Putamen (tissue), 1 donor: ENCODE data around the gene TLX3.

Source experiments
- DNase-seq: peaks from one replicate; pipeline ENCODE4 v3.0.0-alpha.2; 2016; ENCODE audit warnings: low spot score

TLX3 gene

GRCh38 chr5:171306166-171306565 is 2.9 kb upstream of the TLX3 start:
- no peak for DNase-seq

- no peak for DNase-seq
Observed at GRCh38 chr5:171306781-171307591, 2.1 kb upstream of the TLX3 start.

- DNase-seq = no peak
Observed at GRCh38 chr5:171307789-171308452, 1.1 kb upstream of the TLX3 start.

- DNase-seq = no peak
Observed at GRCh38 chr5:171309276-171310211, 496 bp downstream of the TLX3 start.

- no peak for DNase-seq
Observed at GRCh38 chr5:171310212-171310818, 1.3 kb downstream of the TLX3 start.

- no peak for DNase-seq
Observed at GRCh38 chr5:171310819-171311321, 1.8 kb downstream of the TLX3 start.

GRCh38 chr5:171311322-171312077 is 2.5 kb downstream of the TLX3 start:
- no peak for DNase-seq

- DNase-seq = no peak
Observed at GRCh38 chr5:171312129-171312974, 3.3 kb downstream of the TLX3 start.

GRCh38 chr5:171313481-171314206 is 4.6 kb downstream of the TLX3 start:
- DNase-seq = no peak

GRCh38 chr5:171314728-171315385 is 5.8 kb downstream of the TLX3 start:
- DNase-seq = no peak

GRCh38 chr5:171315386-171315891 is 6.4 kb downstream of the TLX3 start:
- no peak for DNase-seq

GRCh38 chr5:171315925-171316257 is 6.8 kb downstream of the TLX3 start:
- no peak for DNase-seq

- no peak for DNase-seq
Observed at GRCh38 chr5:171316258-171317121, 7.4 kb downstream of the TLX3 start.

- no peak for DNase-seq
Observed at GRCh38 chr5:171317230-171317629, 8.2 kb downstream of the TLX3 start.

GRCh38 chr5:171318026-171318425 is 9.0 kb downstream of the TLX3 start:
- no peak for DNase-seq

- no peak for DNase-seq
Observed at GRCh38 chr5:171321447-171321846, 12.4 kb downstream of the TLX3 start.

GRCh38 chr5:171322527-171322926 is 13.5 kb downstream of the TLX3 start:
- DNase-seq = no peak

GRCh38 chr5:171323007-171323406 is 14.0 kb downstream of the TLX3 start:
- DNase-seq = no peak
